GM19452 (cell line): ENCODE measurements around the gene UBE2H.
"Not testable (repeated sequence)": the region's sequence is repeated elsewhere in the genome, so short reads cannot be mapped to it uniquely, and the experiment has no call there.

ENCODE experiments used
- ATAC-seq: cut with Tn5 transposase; IDR thresholded peaks from one replicate; pipeline ENCODE4 v1.9.1; 2021; ENCODE audit not compliant: unreplicated experiment

The UBE2H gene

GRCh38 chr7:129825209-129825970, 127.4 kb downstream of the UBE2H start:
- ATAC-seq, result peak; percentile 68

- no peak for ATAC-seq
Measured at GRCh38 chr7:129824291-129825208, 128.2 kb downstream of the UBE2H start.

GRCh38 chr7:129823143-129823542, 129.6 kb downstream of the UBE2H start:
- not testable (repeated sequence) for ATAC-seq

GRCh38 chr7:129821476-129821875, 131.3 kb downstream of the UBE2H start:
- ATAC-seq, result no peak

GRCh38 chr7:129816742-129817141, 136.0 kb downstream of the UBE2H start:
- no peak for ATAC-seq

GRCh38 chr7:129807863-129808262, 144.9 kb downstream of the UBE2H start:
- no peak for ATAC-seq

- no peak for ATAC-seq
Measured at GRCh38 chr7:129804890-129805719, 147.7 kb downstream of the UBE2H start.

GRCh38 chr7:129804111-129804889, 148.5 kb downstream of the UBE2H start:
- no peak for ATAC-seq

- ATAC-seq, result no peak
Measured at GRCh38 chr7:129803546-129804081, 149.1 kb downstream of the UBE2H start.

GRCh38 chr7:129801882-129802281, 150.9 kb downstream of the UBE2H start:
- no peak for ATAC-seq

- no peak for ATAC-seq
Measured at GRCh38 chr7:129800901-129801300, 151.9 kb downstream of the UBE2H start.

- no peak for ATAC-seq
Measured at GRCh38 chr7:129799350-129799955, 153.3 kb downstream of the UBE2H start.

GRCh38 chr7:129798616-129799349, 154.0 kb downstream of the UBE2H start:
- no peak for ATAC-seq

- no peak for ATAC-seq
Measured at GRCh38 chr7:129797214-129797789, 155.5 kb downstream of the UBE2H start.

- ATAC-seq, result no peak
Measured at GRCh38 chr7:129796186-129796775, 156.5 kb downstream of the UBE2H start.

GRCh38 chr7:129794461-129794860, 158.3 kb downstream of the UBE2H start:
- not testable (repeated sequence) for ATAC-seq

- no peak for ATAC-seq
Measured at GRCh38 chr7:129793506-129794310, 159.1 kb downstream of the UBE2H start.
